M059J (cell line): ENCODE results near the gene NNAT. TPM values are rescaled to one million over a fixed set of nuclear protein-coding genes. Genes with fewer than 3 reads are reported as not detected.
"Not testable (repeated sequence)": the region's sequence is repeated elsewhere in the genome, so short reads cannot be mapped to it uniquely, and the experiment has no call there.

Source experiments
- DNase-seq: peaks from one replicate; pipeline ENCODE4 v3.0.0-alpha.2; 2012; ENCODE audit warnings: low read depth
- total RNA-seq: library from RNA; depleted of rRNA; stranded (reverse); fragments of >200 nt; shearing (Covaris generic); gene quantifications from 2 replicates; pipeline ENCODE4 v1.2.3, GENCODE V29; 2014; rRNA removed

The NNAT gene, protein sequence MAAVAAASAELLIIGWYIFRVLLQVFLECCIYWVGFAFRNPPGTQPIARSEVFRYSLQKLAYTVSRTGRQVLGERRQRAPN
- total RNA-seq = not detected in 2 replicates

DNA sequence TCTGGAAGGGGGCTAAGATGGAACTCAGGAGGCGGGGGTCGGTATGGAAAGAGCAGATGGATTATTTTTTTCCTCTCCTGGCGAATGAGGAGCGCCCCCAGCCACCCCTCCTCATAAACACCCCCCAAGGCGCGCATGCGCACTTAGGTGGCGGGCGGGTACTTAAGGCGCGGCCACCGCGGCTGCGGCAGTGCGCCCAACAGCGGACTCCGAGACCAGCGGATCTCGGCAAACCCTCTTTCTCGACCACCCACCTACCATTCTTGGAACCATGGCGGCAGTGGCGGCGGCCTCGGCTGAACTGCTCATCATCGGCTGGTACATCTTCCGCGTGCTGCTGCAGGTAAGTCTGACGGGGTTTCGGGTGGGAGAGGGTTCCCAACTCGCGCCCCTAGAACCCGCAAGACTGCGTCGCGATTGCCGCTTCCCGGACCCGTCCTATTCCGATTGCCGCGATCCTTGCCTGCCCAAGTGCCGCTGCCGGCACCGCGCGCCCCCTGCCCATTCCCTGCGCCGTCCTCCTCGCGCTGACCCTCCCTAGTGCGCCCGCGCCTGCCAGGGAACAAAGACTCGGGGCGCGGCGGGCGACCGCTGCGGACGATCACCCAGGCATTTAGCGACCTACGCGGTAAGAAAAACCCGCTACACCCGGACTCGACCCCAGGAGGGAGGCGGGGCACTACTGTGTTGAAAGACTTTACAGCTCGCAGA lies at the start of gene NNAT:
TSS of gene NNAT (plus strand) at position 190 of the 711 bp plus-strand sequence. CDS start at position 272, 82 bp downstream.
- DNase-seq = no peak

- DNase-seq = no peak
Measured at GRCh38 chr20:37471741-37472235, 49.3 kb upstream of the NNAT start.

DNA sequence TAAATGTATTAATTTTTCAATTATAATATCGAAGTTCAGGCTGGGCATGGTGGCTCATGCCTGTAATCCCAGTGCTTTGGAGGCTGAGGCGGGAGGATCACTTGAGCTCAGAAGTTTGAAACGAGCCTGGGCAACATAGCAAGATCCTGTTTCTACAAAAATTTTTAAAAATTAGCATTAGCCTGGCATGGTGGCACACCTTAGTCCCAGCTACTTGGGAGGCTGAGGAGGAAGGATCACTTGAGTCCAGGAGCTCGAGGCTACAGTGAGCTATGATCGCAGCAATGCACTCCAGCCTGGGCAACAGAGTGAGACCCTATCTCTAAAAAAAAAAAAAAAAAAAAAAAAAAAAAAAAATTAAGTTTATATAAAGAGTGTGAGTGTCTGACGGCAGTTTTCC lies 48.6 kb upstream of the NNAT start:
- DNase-seq = not testable (repeated sequence)

- no peak for DNase-seq
Measured at GRCh38 chr20:37473249-37474000, 47.6 kb upstream of the NNAT start.

GRCh38 chr20:37474386-37474785 lies 46.7 kb upstream of the NNAT start:
- DNase-seq = no peak

GRCh38 chr20:37475252-37475651 lies 45.8 kb upstream of the NNAT start:
- DNase-seq = no peak

GRCh38 chr20:37477041-37477440 lies 44.0 kb upstream of the NNAT start:
- DNase-seq = no peak

DNA sequence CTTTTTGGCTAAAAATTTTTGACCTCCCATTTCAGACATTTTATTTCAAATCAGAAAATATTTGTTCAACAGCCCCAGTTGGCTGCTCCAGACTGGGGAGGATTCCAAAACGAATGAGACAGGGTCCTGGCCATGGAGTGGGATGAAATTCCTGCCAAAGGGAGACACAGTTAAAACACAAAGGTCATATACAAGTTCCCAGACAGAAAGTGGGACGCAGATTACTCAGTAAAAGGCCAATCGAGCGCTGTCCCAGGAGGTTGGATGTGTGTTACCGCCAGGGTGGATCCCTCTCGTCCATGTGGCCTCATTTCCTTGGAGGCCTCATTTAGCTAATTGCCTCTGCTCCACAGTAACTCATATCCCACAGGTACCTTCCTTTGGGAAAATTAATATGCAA lies 41.8 kb upstream of the NNAT start:
- no peak for DNase-seq

- DNase-seq = no peak
Measured at GRCh38 chr20:37479925-37480691, 40.9 kb upstream of the NNAT start.

GRCh38 chr20:37480919-37481318 lies 40.1 kb upstream of the NNAT start:
- no peak for DNase-seq

- DNase-seq = no peak
Measured at GRCh38 chr20:37481610-37482009, 39.4 kb upstream of the NNAT start.

DNA sequence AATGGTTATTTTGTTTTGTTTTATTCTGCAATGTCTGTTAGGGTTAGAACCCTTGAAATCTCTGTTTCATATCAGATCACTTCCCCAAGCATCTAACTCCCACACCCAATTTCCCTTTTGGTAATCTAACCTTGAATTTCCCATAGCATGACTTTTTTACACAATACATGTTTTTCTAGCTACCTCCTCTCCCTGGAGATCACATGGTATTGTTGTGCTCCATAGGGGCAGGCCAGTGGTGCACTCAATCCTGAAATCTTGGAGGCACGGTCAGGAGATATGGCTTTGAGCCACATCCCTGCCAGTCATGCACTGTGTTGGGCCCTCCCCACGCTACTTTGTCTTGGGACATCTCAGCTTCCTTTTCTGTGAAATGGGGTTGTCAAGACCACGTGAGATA lies 36.7 kb upstream of the NNAT start:
- no peak for DNase-seq

DNA sequence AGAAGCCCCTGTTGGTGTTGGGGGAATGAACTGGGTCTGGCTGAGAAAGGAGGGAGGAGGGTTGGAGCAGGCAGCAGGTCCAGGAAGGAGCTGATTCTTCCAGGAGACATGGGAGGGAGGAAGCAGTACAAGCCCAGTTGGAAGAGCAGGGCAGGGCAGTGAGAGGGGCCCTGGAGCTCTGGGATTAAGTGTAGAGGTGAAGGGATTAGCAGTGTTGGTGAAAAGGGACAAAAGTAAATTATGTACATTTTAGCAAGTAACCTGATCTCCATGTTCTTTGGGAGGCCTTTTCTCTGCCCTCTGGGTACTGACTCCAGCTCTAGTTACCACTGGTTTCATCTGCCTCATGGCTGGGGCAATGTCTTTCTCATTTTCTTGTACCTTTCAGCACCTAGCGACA lies 34.8 kb upstream of the NNAT start:
- DNase-seq = not testable (repeated sequence)

- DNase-seq = no peak
Measured at GRCh38 chr20:37490663-37491350, 30.2 kb upstream of the NNAT start.

GRCh38 chr20:37492096-37492625 lies 28.9 kb upstream of the NNAT start:
- no peak for DNase-seq

DNA sequence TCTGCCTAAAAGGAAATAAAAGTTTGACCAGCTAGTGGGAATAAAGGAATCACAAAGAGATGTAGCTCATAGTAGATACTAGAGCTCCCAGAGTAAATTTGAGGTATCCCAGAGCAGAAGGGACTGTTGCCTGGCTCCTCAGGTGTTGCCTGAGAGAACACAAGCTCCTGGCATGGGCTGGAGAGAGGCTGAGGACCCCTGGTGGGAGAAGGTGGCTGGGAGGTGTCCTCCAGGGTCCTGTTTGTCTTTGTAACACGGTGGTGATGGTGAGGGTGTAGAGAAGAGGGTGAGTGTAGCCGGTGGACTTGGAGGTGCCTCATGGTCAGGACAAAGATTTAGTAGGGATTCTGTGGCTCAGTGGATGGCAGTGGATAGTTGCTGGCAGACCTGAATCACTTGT lies 28.1 kb upstream of the NNAT start:
- no peak for DNase-seq

DNA sequence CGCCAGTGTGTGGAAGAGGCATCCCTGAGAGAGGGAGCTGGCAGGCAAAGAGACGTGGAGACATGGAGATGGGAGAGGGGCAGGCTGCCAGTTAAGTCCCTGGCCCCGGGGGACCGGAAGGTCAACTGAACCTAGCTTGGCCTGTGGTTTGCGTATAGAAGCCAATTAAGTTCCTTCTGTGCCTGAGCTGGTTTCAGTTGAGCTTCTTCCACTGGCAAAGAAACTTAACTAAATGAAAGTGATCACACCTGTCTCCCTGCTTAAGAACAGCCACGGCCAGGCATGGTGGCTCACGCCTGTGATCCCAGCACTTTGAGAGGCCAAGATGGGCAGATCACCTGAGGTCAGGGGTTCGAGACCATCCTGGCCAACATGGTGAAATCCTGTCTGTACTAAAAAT lies 26.7 kb upstream of the NNAT start:
- DNase-seq = no peak

DNA sequence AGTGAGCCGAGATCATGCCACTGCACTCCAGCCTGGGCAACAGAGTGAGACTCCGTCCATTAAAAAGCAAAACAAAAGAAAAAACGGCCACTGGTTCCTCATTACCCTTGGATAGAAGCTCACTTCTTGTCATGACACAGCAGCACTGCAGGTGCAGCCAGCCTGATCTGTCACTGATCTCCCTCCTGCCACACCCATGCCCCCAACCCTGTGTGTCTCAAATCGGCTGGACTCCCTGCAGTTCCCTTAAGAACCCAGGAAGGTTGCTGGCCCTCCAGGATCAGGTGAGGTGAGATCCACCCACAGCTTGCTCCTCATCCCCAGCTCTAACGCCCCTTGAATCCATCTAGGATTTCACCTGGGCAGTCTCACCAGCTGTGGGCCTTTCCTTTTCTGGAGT lies 26.3 kb upstream of the NNAT start:
- no peak for DNase-seq

- DNase-seq = no peak
Measured at GRCh38 chr20:37498066-37498665, 22.9 kb upstream of the NNAT start.

- no peak for DNase-seq
Measured at GRCh38 chr20:37500311-37500710, 20.7 kb upstream of the NNAT start.

- DNase-seq = no peak
Measured at GRCh38 chr20:37501940-37502339, 19.1 kb upstream of the NNAT start.
